Measurements from ENCODE around the gene TMEM178B.

The TMEM178B gene

DNA sequence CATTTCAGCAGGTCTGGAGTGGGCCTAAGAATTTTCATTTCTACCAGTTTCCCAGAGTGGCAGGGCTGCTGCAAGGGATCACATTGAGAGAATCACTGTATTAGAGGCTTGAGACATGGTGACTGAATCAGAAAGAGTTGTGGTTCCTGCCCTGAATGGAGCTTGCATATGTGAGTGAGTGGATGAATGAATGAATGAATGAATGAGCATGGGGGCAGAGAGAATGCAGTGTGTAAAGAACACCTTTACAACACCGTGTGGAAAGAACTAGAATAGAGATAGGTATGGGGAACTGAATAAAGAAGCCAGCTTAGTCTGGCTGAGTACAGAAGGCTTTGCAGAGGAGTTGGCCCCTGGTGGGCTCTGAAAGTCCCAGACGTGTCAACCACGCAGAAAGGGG is 334.6 kb downstream of the TMEM178B start:
- POLR2A ChIA-PET = no interaction called here
- TF ChIP-seq CTCF (IDR thresholded peaks at IDR 0.05; ENCODE audit: control extremely low read depth, extremely low read depth, low read depth, missing control alignments) = no peak
- CTCF ChIA-PET = interaction anchor here (1.3 to 1.8 kb wide), 3 partner anchors 10 to 378 kb away, joined by 3 to 4 read pairs (median 3); no protein-coding TSS in a partner anchor
- no peak for DNase-seq (ENCODE audit: extremely low spot score)

- CTCF ChIA-PET = interaction anchor here (1.6 to 1.8 kb wide), 2 partner anchors 10 to 19 kb away, joined by 3 to 4 read pairs; no protein-coding TSS in a partner anchor
- no peak for DNase-seq (ENCODE audit: extremely low spot score)
- POLR2A ChIA-PET = no interaction called here
- TF ChIP-seq CTCF (IDR thresholded peaks at IDR 0.05; ENCODE audit: control extremely low read depth, extremely low read depth, low read depth, missing control alignments) = no peak
Measured at GRCh38 chr7:141409219-141409618, 335.4 kb downstream of the TMEM178B start.

DNA sequence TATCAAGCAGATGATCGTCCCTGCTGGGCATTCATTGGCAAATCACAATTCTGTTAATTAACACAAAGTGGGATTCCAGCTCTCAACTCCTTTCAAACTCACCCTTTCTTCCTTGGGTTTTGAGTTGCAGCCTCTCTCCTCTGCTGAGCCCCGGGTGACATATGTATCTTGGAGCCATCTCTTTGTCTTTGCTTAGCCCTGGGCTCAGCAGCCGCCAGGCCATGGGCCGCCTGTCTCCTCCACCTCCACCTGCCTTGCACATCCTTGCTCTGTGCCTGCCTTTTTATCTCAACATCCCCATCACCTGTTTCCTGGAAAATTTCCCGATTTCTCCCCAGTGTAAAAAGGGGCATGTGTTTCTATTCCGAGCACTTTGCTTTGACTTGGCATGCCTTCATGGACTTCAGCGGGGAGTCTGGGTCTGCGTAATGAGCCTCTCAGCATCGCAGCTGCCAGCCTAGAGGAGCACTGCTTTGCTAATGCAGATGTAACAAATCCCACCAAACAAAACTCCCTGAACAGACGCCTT is 336.0 kb downstream of the TMEM178B start:
- DNase-seq (ENCODE audit: extremely low spot score) = no peak
- no peak for TF ChIP-seq CTCF (IDR thresholded peaks at IDR 0.05; ENCODE audit: control extremely low read depth, extremely low read depth, low read depth, missing control alignments)
- POLR2A ChIA-PET = no interaction called here
- CTCF ChIA-PET = interaction anchor here (1.6 kb wide), 1 partner anchor 19 kb away, joined by 3 read pairs; no protein-coding TSS in a partner anchor

DNA sequence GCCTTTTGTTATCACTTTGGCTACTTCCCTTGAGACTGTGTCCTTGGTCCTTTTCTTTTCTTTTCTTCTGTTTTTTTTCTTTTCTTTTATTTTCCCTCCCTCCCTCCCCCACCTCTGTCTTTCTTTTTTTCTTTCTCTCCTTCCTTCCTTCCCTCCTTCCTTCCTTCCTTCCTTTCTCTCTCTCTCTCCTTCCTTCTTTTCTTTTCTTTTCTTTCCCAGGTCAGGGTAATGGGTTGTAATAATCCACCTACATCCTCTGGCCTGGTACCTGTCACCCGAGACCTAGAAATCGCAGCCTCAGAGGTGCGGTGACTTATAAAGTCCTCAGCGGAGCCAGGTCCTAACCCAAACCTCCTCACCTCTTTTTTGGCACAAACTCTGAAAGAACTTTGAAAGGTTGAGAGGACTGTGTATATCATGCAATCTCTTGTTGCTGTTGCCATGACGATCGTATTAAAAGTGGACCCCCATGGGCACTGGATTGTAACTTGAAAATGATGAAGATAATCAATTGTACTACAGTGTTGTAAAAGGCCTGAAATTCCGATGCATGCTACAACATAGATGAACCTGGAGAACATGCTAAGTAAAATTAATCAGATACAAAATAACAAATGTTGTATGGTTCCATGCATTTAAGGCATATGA is 336.6 kb downstream of the TMEM178B start:
- ChIA-PET POLR2A (no interaction called here), CTCF (no interaction called here)
- DNase-seq (ENCODE audit: extremely low spot score) = no peak
- TF ChIP-seq CTCF (IDR thresholded peaks at IDR 0.05; ENCODE audit: control extremely low read depth, extremely low read depth, low read depth, missing control alignments) = no peak

GRCh38 chr7:141411133-141411532 is 337.3 kb downstream of the TMEM178B start:
- no peak for TF ChIP-seq CTCF (IDR thresholded peaks at IDR 0.05; ENCODE audit: control extremely low read depth, extremely low read depth, low read depth, missing control alignments)
- ChIA-PET POLR2A (no interaction called here), CTCF (no interaction called here)
- DNase-seq (ENCODE audit: extremely low spot score) = no peak

- DNase-seq (ENCODE audit: extremely low spot score) = no peak
- POLR2A ChIA-PET = no interaction called here
- CTCF ChIA-PET = interaction anchor here (1.2 kb wide), 1 partner anchor 14 kb away, joined by 5 read pairs; no protein-coding TSS in a partner anchor
- TF ChIP-seq CTCF (IDR thresholded peaks at IDR 0.05; ENCODE audit: control extremely low read depth, extremely low read depth, low read depth, missing control alignments) = no peak
Measured at GRCh38 chr7:141415999-141416398, 342.1 kb downstream of the TMEM178B start.
